Breast epithelium (tissue), 3 donors: ENCODE data around the gene TGFB2.

Experiments used
- CTCF ChIP-seq, 3 donors: fragments of 450-650 bp; IDR thresholded peaks; one replicate each; pipeline ENCODE4 v1.5.1; 2016 to 2017; ENCODE audit warnings: antibody characterized with exemption in 3 of 3, mild to moderate bottlenecking in 3 of 3, moderate library complexity in 3 of 3
- POLR2A ChIP-seq: fragments of 450-650 bp; IDR thresholded peaks from one replicate; pipeline ENCODE4 v1.6.1; 2016; ENCODE audit warnings: antibody characterized with exemption, mild to moderate bottlenecking, moderate library complexity

DNA sequence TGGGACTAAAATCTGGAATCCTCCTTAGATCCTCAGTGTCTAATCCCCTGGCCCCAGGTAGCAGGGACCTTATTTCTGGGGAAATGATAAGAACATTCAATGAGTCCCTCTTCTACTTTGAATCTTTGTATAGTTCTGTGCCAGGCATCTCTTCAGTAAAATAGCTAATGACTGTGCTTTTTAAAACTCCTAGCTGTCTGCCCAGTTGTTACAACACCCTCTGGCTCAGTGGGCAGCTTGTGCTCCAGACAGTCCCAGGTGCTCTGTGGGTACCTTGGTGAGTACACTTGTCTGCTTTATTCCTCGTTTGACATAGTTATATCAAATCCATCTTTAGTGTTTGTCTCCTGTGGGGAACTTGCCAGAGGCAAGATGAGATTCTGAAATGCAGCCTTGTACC is 18.0 kb downstream of the TGFB2 start:
- no peak for TF ChIP-seq CTCF (IDR thresholded peaks at IDR 0.05)
- TF ChIP-seq POLR2A: no peak
